ENCODE measurements around the gene SCAMP4. TPM values are rescaled to one million over a fixed set of nuclear protein-coding genes. Genes with fewer than 3 reads are reported as not detected.

The SCAMP4 gene
- total and polyA plus RNA-seq, 12 donors: 13.5 to 192 (median 60.3) TPM

DNA sequence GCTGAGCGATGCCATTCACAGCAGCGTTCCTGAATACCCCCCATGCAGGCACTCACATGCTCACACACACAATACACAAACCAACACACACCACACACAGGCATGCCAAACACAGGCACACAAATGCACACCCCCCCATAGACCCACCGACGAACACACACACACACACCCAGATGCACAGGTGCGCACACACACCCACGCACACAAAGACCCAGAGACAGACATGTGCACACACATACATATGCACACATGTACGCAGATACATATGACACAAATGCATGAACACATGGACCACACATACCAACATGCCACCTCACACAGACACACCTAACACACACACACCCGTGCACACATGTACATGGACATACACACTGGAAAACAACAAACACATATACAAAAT is 28.7 kb downstream of the SCAMP4 start:
- TF ChIP-seq POLR2A (IDR thresholded peaks at IDR 0.05): no peak
- TF ChIP-seq, protein P1, sequence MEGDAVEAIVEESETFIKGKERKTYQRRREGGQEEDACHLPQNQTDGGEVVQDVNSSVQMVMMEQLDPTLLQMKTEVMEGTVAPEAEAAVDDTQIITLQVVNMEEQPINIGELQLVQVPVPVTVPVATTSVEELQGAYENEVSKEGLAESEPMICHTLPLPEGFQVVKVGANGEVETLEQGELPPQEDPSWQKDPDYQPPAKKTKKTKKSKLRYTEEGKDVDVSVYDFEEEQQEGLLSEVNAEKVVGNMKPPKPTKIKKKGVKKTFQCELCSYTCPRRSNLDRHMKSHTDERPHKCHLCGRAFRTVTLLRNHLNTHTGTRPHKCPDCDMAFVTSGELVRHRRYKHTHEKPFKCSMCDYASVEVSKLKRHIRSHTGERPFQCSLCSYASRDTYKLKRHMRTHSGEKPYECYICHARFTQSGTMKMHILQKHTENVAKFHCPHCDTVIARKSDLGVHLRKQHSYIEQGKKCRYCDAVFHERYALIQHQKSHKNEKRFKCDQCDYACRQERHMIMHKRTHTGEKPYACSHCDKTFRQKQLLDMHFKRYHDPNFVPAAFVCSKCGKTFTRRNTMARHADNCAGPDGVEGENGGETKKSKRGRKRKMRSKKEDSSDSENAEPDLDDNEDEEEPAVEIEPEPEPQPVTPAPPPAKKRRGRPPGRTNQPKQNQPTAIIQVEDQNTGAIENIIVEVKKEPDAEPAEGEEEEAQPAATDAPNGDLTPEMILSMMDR (IDR thresholded peaks at IDR 0.05): no peak
- 94 to 98% (median 95%) methylated on average over 7 to 8 of the region's 8 CpGs for WGBS, 4 donors
- peaks cover 10 to 26% of the 10 kb centered on the region in 2 donors for H3K4me1 ChIP-seq (replicated peaks in 1 of 2)
- no peak overlapping the region for H3K4me3 ChIP-seq
- H3K27me3 ChIP-seq: no peaks in the 10 kb centered on the region
- intact Hi-C loops (cut with DNase I): no loop called here
- H3K27ac ChIP-seq: no peak overlapping the region
- no peaks in the 10 kb centered on the region for H3K9me3 ChIP-seq (replicated peaks in 1 of 3)
- H3K36me3 ChIP-seq (replicated peaks in 1 of 2): no peaks in the 10 kb centered on the region
- no peak for DNase-seq

DNA sequence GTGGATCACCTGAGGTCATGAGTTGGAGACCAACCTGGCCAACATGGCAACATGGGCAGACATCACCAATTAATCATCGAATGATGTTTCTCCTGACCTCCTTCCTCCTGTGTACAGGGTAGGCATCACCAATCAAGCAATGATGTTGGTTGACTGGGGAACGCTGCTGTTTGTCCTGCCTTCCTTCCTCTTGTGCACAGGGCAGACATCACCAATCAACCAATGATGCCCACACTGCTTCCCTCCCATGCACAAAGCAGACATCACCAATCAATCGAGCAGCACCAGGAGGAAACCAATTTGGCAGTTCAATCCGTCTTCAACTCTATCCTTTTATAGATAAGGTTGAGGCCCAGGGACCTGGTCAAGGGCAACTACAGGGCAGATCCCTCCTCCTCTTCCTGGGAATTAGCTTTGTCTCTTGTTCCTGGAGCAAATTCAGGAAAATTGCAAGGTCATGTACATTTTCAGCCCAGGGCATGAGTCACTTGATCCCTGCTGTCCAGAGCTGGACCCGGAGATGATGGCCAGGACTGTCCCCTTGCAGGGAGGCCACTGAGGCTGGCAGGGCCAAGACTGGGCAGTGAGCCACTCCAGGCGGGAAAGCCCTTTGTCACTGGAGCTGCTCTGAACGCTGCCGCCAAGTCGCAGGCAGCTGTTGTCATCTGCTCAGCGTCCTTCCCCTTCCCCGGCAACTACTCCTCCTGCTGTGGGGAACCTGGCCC is 30.4 kb downstream of the SCAMP4 start:
- no peaks in the 10 kb centered on the region for H3K36me3 ChIP-seq (replicated peaks in 1 of 2)
- peak; percentile 92 to 98 (median 97) for DNase-seq
- peaks cover 17 to 28% of the 10 kb centered on the region in 2 donors for H3K4me1 ChIP-seq (replicated peaks in 1 of 2)
- intact Hi-C loops (cut with DNase I): no loop called here
- H3K9me3 ChIP-seq (replicated peaks in 1 of 3): no peaks in the 10 kb centered on the region
- H3K27me3 ChIP-seq: no peaks in the 10 kb centered on the region
- H3K4me3 ChIP-seq: no peak overlapping the region
- TF ChIP-seq POLR2A (IDR thresholded peaks at IDR 0.05): peak in 1 of 2 donors; percentile 65
- TF ChIP-seq, protein P1 (IDR thresholded peaks at IDR 0.05): no peak
- 29 to 58% (median 40%) methylated on average over 4 to 11 of the region's 11 CpGs for WGBS, 4 donors
- H3K27ac ChIP-seq: peak overlapping the region; percentile 80 to 96 (median 90)

DNA sequence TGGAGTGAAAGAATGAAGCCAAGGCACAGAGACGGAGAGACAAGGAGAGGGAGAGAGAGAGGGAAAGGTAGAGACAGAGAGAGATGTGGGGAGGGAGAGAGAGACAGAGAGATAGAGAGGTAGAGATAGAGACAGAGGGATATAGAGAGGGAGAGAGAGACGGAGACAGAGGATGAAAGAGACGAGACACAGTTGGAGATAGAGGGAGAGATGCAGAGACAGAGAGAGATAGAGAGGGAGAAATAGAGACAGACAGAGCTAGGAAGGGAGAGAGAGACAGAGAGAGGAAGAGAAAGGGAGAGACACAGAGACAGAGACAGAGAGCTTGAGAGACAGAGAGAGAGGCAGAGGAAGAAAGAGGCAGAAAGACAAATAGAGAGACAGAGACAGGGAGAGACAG is 31.2 kb downstream of the SCAMP4 start:
- 55 to 68% (median 61%) methylated on average over 3 of the region's 3 CpGs for WGBS, 4 donors

DNA sequence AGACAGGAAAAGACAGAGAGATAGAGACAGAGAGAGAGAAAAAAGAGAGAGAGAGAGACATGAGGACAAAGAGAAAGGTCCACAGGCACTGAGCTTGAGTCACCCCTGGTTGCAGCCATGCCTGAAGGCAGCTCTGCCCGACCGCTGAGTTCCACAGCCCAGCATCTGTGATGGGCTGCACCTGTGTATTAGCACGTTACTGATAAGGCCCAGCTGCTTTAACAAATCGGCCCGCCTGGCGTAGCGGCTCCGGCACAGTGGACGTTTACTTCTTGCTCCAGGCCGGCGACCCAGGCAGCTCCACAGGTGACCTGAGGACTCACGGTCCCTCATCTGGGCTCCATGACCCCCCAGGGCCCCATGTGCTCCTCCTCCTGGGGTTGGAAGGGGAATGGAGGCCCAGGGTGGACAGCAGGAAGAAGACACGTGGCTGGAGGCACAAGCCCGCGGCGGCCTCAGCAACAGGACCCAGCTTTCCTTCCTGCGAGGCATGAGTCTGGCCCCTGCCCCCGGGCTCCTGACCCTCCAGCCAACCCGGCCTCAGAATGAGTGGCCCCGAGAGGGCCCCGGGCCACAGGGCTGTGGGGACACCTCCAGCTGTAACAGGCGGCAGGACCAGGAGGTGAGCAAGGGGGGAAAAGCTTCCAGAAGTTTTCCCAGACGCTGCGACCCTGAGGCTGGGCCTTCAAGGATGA is 31.9 kb downstream of the SCAMP4 start:
- intact Hi-C loops (cut with DNase I): no loop called here
- H3K36me3 ChIP-seq (replicated peaks in 1 of 2): no peaks in the 10 kb centered on the region
- peaks cover 17 to 28% of the 10 kb centered on the region in 2 donors for H3K4me1 ChIP-seq (replicated peaks in 1 of 2)
- H3K9me3 ChIP-seq (replicated peaks in 1 of 3): no peaks in the 10 kb centered on the region
- H3K27me3 ChIP-seq: no peaks in the 10 kb centered on the region
- no peak for DNase-seq
- TF ChIP-seq, protein P1 (IDR thresholded peaks at IDR 0.05): no peak
- no peak for TF ChIP-seq POLR2A (IDR thresholded peaks at IDR 0.05)
- H3K4me3 ChIP-seq: no peak overlapping the region
- WGBS, 4 donors: 87 to 90% (median 89%) methylated on average over 6 to 24 of the region's 24 CpGs
- peak overlapping the region in 3 of 5 donors; percentile 80 to 90 (median 85) for H3K27ac ChIP-seq

More for the DNA sequence above, 31.2 kb downstream of the SCAMP4 start:
- peak overlapping the region; percentile 80 to 96 (median 90) for H3K27ac ChIP-seq
- H3K9me3 ChIP-seq (replicated peaks in 1 of 3): no peaks in the 10 kb centered on the region
- DNase-seq: no peak
- peaks cover 17 to 28% of the 10 kb centered on the region in 2 donors for H3K4me1 ChIP-seq (replicated peaks in 1 of 2)
- TF ChIP-seq, protein P1 (IDR thresholded peaks at IDR 0.05): no peak
- TF ChIP-seq POLR2A (IDR thresholded peaks at IDR 0.05): no peak
- no peaks in the 10 kb centered on the region for H3K27me3 ChIP-seq
- H3K4me3 ChIP-seq: no peak overlapping the region
- no peaks in the 10 kb centered on the region for H3K36me3 ChIP-seq (replicated peaks in 1 of 2)
- intact Hi-C loops (cut with DNase I): no loop called here

All from adrenal gland (tissue), 12 donors.